ENCODE data around the gene NPW. TPM values are rescaled to one million over a fixed set of nuclear protein-coding genes. Genes with fewer than 3 reads are reported as not detected.
A peak's percentile ranks its signal among the peaks of the same experiment; 100 is the strongest.

NPW gene
- total RNA-seq, 1 experiment from 2014 or later = 7.1 TPM

GRCh38 chr16:1982013-1982433 is 37.6 kb upstream of the NPW start:
- DNase-seq = no peak
- no peak for TF ChIP-seq CTCF (conservative IDR thresholded peaks at IDR 0.05)
- Histone ChIP-seq H3K4me1 (ENCODE audit: insufficient read depth, low read length) (no peaks in the 10 kb centered on the region), H4K5ac (ENCODE audit: insufficient read length, low read depth, low read length) (no peak overlapping the region), H4K8ac (replicated peaks; ENCODE audit: insufficient read length, low read depth, low read length) (no peak overlapping the region), H2AK5ac (ENCODE audit: insufficient read length, low read length) (no peak overlapping the region), H2BK5ac (ENCODE audit: insufficient read length, low read length) (no peak overlapping the region), H3K79me1 (ENCODE audit: insufficient read depth, low read depth, low read length, poor library complexity, severe bottlenecking) (no peaks in the 10 kb centered on the region), H4K20me1 (ENCODE audit: control insufficient read depth, insufficient read depth, insufficient read length) (peaks cover 2% of the 10 kb centered on the region), H3K4ac (ENCODE audit: low read depth, low read length) (no peak overlapping the region), H2BK15ac (ENCODE audit: low read depth, low read length) (no peak overlapping the region), H3K23me2 (ENCODE audit: insufficient read length, low read depth, low read length, poor library complexity, severe bottlenecking) (peaks cover 24% of the 10 kb centered on the region), H3K4me2 (ENCODE audit: insufficient read depth, insufficient read length, low read length) (no peak overlapping the region), H3K14ac (ENCODE audit: insufficient read depth, low read length) (no peak overlapping the region; the same call in 1 of the 2 replicates), H2AFZ (ENCODE audit: low read length) (no peak overlapping the region), H3K27me3 (ENCODE audit: insufficient read depth, low read length) (peaks cover 22% of the 10 kb centered on the region), H3K9ac (ENCODE audit: extremely low read depth, insufficient read length, low read length) (no peak overlapping the region), H3K23ac (ENCODE audit: insufficient read length, low read depth, low read length) (no peak overlapping the region), H3K79me2 (ENCODE audit: insufficient read depth, low read length) (no peaks in the 10 kb centered on the region; the same call in 1 of the 2 replicates), H2BK120ac (ENCODE audit: low read depth, low read length, poor library complexity, severe bottlenecking) (no peak overlapping the region), H2BK20ac (ENCODE audit: low read depth, low read length, poor library complexity, severe bottlenecking) (no peak overlapping the region), H3K9me3 (ENCODE audit: control insufficient read depth, low read depth, low read length) (no peaks in the 10 kb centered on the region), H3K56ac (ENCODE audit: insufficient read length, low read depth, low read length) (no peak overlapping the region), H3K27ac (ENCODE audit: insufficient read length, low read depth, low read length) (no peak overlapping the region), H4K91ac (ENCODE audit: insufficient read length, low read depth, low read length) (no peak overlapping the region), H2BK12ac (ENCODE audit: insufficient read length, low read depth, low read length) (no peak overlapping the region), H3K18ac (ENCODE audit: insufficient read length, low read depth, low read length) (no peak overlapping the region), H3T11ph (ENCODE audit: low read length) (no peak overlapping the region)
- Mint-ChIP-seq H3K27me3 (ENCODE audit: low read depth) (peaks cover 40% of the 10 kb centered on the region), H3K27ac (no peak overlapping the region), H3K4me1 (peaks cover 19 to 26% of the 10 kb centered on the region in 2 experiments), H3K9me3 (no peaks in the 10 kb centered on the region), H3K36me3 (ENCODE audit: insufficient read depth in 1 of 3, low read depth in 3 of 3) (peaks cover 0 to 24% (median 20%) of the 10 kb centered on the region in 3 experiments), H3K4me3 (peak overlapping the region in 1 of 2 experiments; percentile 54; a peak in 1 of 5 replicates)
- WGBS (ENCODE audit: extremely low coverage, insufficient read length, low lambda C conversion rate) = no CpG with 5 or more reads among the region's 5 CpGs

Data from H9 (cell line).